H1 (cell line): ENCODE data around the gene PEX14. TPM values are rescaled to one million over a fixed set of nuclear protein-coding genes. Genes with fewer than 3 reads are reported as not detected.

Source experiments
- CTCF ChIA-PET: fragments of 300-600 bp; sonication (Branson Sonifier 250); formaldehyde crosslinking; loops from one replicate; lab custom pipeline; 2021; ENCODE audit not compliant: partially characterized antibody; lab: Charles Lee
- POLR2A ChIA-PET: fragments of 300-600 bp; sonication (Branson Sonifier 250); formaldehyde crosslinking; loops from one replicate; lab custom pipeline; 2021; ENCODE audit warnings: inconsistent platforms; ENCODE audit not compliant: partially characterized antibody; lab: Charles Lee
- DNase-seq, 2 experiments: peaks; one replicate each; pipeline versions ENCODE4 v3.0.0 to v3.0.0-alpha.2; 2010 to 2022; ENCODE audit warnings: low spot score in 2 of 2, low read depth in 1 of 2, mixed read lengths in 1 of 2
- FAIRE-seq: peaks from 2 replicates; lab custom pipeline; 2011; peaks lifted over from hg19 to GRCh38; lab: Jason Lieb, UNC
- H2AFZ ChIP-seq: 2 replicates; pipeline ENCODE4 v1.8.1; 2012; ENCODE audit warnings: low read length, inconsistent platforms
- H2AK5ac ChIP-seq: 2 replicates; pipeline ENCODE4 v1.6.1; 2013; ENCODE audit warnings: low read depth, low read length
- H2BK120ac ChIP-seq: replicated peaks from 2 replicates; pipeline ENCODE3; 2013; ENCODE audit warnings: low read depth, low read length, inconsistent platforms
- H2BK12ac ChIP-seq: 2 replicates; pipeline ENCODE4 v1.6.1; 2013; ENCODE audit warnings: low read depth, low read length
- H2BK15ac ChIP-seq: 2 replicates; pipeline ENCODE4 v1.6.1; 2013; ENCODE audit warnings: low read length
- H2BK20ac ChIP-seq: 2 replicates; pipeline ENCODE4 v1.6.1; 2013; ENCODE audit warnings: low read length
- H2BK5ac ChIP-seq: 2 replicates; pipeline ENCODE4 v1.6.1; 2013; ENCODE audit warnings: low read depth, low read length
- H3K14ac ChIP-seq: 2 replicates; pipeline ENCODE4 v1.6.1; 2013; ENCODE audit warnings: inconsistent platforms; ENCODE audit not compliant: insufficient read length
- H3K18ac ChIP-seq: 2 replicates; pipeline ENCODE4 v1.6.1; 2013; ENCODE audit warnings: low read length; ENCODE audit errors: extremely low read depth
- H3K23ac ChIP-seq: 2 replicates; pipeline ENCODE4 v1.6.1; 2013; ENCODE audit warnings: inconsistent platforms; ENCODE audit not compliant: insufficient read length
- H3K23me2 ChIP-seq: 2 replicates; pipeline ENCODE4 v1.6.1; 2013; ENCODE audit warnings: low read depth, low read length
- H3K27ac ChIP-seq: 2 replicates; pipeline ENCODE4 v1.6.1; 2011; ENCODE audit warnings: low read depth, low read length, inconsistent platforms
- H3K27me3 ChIP-seq, 4 experiments: replicated peaks in 1 of 4; 1 replicate in 1 of 4; 2 replicates in 3 of 4; pipeline versions ENCODE4 v1.6.1 to v1.8.1; 2011 to 2013; ENCODE audit warnings: low read length in 3 of 4, mild to moderate bottlenecking in 3 of 4, inconsistent platforms in 2 of 4, mixed read lengths in 2 of 4, moderate library complexity in 1 of 4; ENCODE audit not compliant: control insufficient read depth in 3 of 4, insufficient read depth in 3 of 4; ENCODE audit errors: extremely low read depth in 1 of 4
- H3K36me3 ChIP-seq, 4 experiments: 2 replicates each; pipeline versions ENCODE4 v1.6.1 to v1.8.1; 2011 to 2013; ENCODE audit warnings: mild to moderate bottlenecking in 4 of 4, low read length in 3 of 4, moderate library complexity in 2 of 4, control low read depth in 1 of 4, inconsistent platforms in 1 of 4; ENCODE audit not compliant: insufficient read depth in 4 of 4, control insufficient read depth in 2 of 4
- H3K4ac ChIP-seq: replicated peaks from 2 replicates; pipeline ENCODE3; 2013; ENCODE audit warnings: low read length, low read depth, mixed read lengths, inconsistent platforms; ENCODE audit not compliant: insufficient read length
- H3K4me1 ChIP-seq, 4 experiments: replicated peaks in 1 of 4; 1 replicate in 1 of 4; 2 replicates in 3 of 4; pipeline versions ENCODE4 v1.6.1 to v1.8.1; 2011 to 2013; ENCODE audit warnings: low read length in 3 of 4, inconsistent platforms in 2 of 4, mixed read lengths in 1 of 4; ENCODE audit not compliant: insufficient read depth in 4 of 4, control insufficient read depth in 3 of 4
- H3K4me2 ChIP-seq, 2 experiments: 2 replicates each; pipeline versions ENCODE4 v1.6.1 to v1.8.1; 2011 to 2013; ENCODE audit warnings: low read depth in 2 of 2, low read length in 2 of 2, control low read depth in 1 of 2, inconsistent platforms in 1 of 2, mild to moderate bottlenecking in 1 of 2; ENCODE audit not compliant: insufficient read depth in 1 of 2
- H3K4me3 ChIP-seq, 4 experiments: fragments of 200-600, 300-600 bp in 1 of 4; sonication (generic), shearing (Covaris generic), sonication (Bioruptor Twin) in 1 of 4; 2 replicates each; pipeline versions ENCODE4 v1.5.1 to v1.8.1; 2011 to 2016; ENCODE audit warnings: low read length in 4 of 4, low read depth in 3 of 4, control low read depth in 2 of 4, inconsistent platforms in 2 of 4, mild to moderate bottlenecking in 2 of 4, mixed read lengths in 1 of 4, moderate library complexity in 1 of 4; ENCODE audit not compliant: insufficient read depth in 2 of 4; ENCODE audit errors: extremely low read depth in 1 of 4
- H3K56ac ChIP-seq: replicated peaks from 2 replicates; pipeline ENCODE3; 2013; ENCODE audit warnings: low read depth, mild to moderate bottlenecking, mixed read lengths, low read length, inconsistent platforms; ENCODE audit not compliant: insufficient read length
- H3K79me1 ChIP-seq: 2 replicates; pipeline ENCODE4 v1.6.1; 2013; ENCODE audit warnings: low read depth, low read length, control low read depth
- H3K79me2 ChIP-seq, 2 experiments: 2 replicates each; pipeline versions ENCODE4 v1.6.1 to v1.8.1; 2012 to 2013; ENCODE audit warnings: low read length in 2 of 2, mild to moderate bottlenecking in 2 of 2, inconsistent platforms in 1 of 2; ENCODE audit not compliant: insufficient read depth in 2 of 2, control insufficient read depth in 1 of 2
- H3K9ac ChIP-seq, 4 experiments: replicated peaks in 1 of 4; 1 replicate in 1 of 4; 2 replicates in 3 of 4; pipeline versions ENCODE4 v1.6.1 to v1.8.1; 2011 to 2013; ENCODE audit warnings: low read depth in 3 of 4, low read length in 3 of 4, control low read depth in 2 of 4, mild to moderate bottlenecking in 2 of 4, moderate library complexity in 2 of 4, inconsistent platforms in 1 of 4; ENCODE audit errors: extremely low read depth in 1 of 4
- H3K9me3 ChIP-seq, 2 experiments: 2 replicates each; pipeline versions ENCODE4 v1.6.1 to v1.8.1; 2012 to 2013; ENCODE audit warnings: mild to moderate bottlenecking in 2 of 2, moderate library complexity in 2 of 2, control low read depth in 1 of 2, inconsistent platforms in 1 of 2, low read depth in 1 of 2, low read length in 1 of 2, mixed read lengths in 1 of 2; ENCODE audit not compliant: insufficient read depth in 2 of 2
- H4K20me1 ChIP-seq, 2 experiments: replicated peaks in 1 of 2; 2 replicates each; pipeline versions ENCODE3 to v1.8.1; 2011 to 2013; ENCODE audit warnings: inconsistent platforms in 2 of 2, low read length in 2 of 2, mild to moderate bottlenecking in 1 of 2; ENCODE audit not compliant: insufficient read depth in 2 of 2, control insufficient read depth in 1 of 2
- H4K5ac ChIP-seq: 2 replicates; pipeline ENCODE4 v1.6.1; 2013; ENCODE audit warnings: low read length, low read depth, mixed read lengths, inconsistent platforms; ENCODE audit not compliant: insufficient read length
- H4K8ac ChIP-seq: 2 replicates; pipeline ENCODE4 v1.8.0; 2013; ENCODE audit warnings: mild to moderate bottlenecking, moderate library complexity, low read length, inconsistent platforms; ENCODE audit not compliant: insufficient read depth; ENCODE audit errors: extremely low read depth
- H4K91ac ChIP-seq: replicated peaks from 2 replicates; pipeline ENCODE3; 2013; ENCODE audit warnings: low read length, mixed read lengths, inconsistent platforms; ENCODE audit not compliant: insufficient read length
- TBP ChIP-seq: IDR thresholded peaks from 2 replicates; pipeline ENCODE4 v1.6.1; 2011; ENCODE audit warnings: low read depth, low read length, improper control_type of control experiment
- TEAD4 ChIP-seq: IDR thresholded peaks from 2 replicates; pipeline ENCODE4 v1.6.1; 2012; ENCODE audit warnings: low read depth, low read length, inconsistent platforms, mixed read lengths
- WGBS, 2 experiments: shearing (Covaris generic) in 1 of 2; methylation state at CpG; one replicate each; pipeline versions ENCODE4 v1.1.6 to v1.1.7; 2013 to 2015; ENCODE audit warnings: low lambda C conversion rate in 2 of 2, mixed read lengths in 2 of 2, inconsistent platforms in 1 of 2, low coverage in 1 of 2, missing lambda C conversion rate in 1 of 2; ENCODE audit not compliant: insufficient replicate concordance in 2 of 2, insufficient coverage in 1 of 2, insufficient read length in 1 of 2; ENCODE audit errors: extremely low coverage in 1 of 2, missing lambda C conversion rate in 1 of 2; 5-methylcytosine and 5-hydroxymethylcytosine counted together
- polyA plus RNA-seq, 7 experiments: library from polyadenylated mRNA; depleted of rRNA in 3 of 7; stranded (reverse) in 5 of 7; unstranded in 2 of 7; fragments of >200 nt in 5 of 7; fragments of 200-250 nt in 2 of 7; gene quantifications; 1 replicate in 5 of 7; 2 replicates in 1 of 7; 4 replicates in 1 of 7; pipeline versions ENCODE4 v1.2.1 to v1.2.3, GENCODE V29; 2011 to 2013; ENCODE audit warnings: missing spikeins in 2 of 7, mixed read lengths in 2 of 7
- total RNA-seq: library from RNA; stranded (reverse); fragmentation: NEBNext Ultra II Directional; extraction: Animal tissue kit (Norgen Biotek cat#: 25700); gene quantifications from 2 replicates; pipeline ENCODE4 v1.2.1, GENCODE V29; 2021

The PEX14 gene
- total and polyA plus RNA-seq, 2 of the 8 experiments (the other 6 are each of a cell fraction or from before 2014, with no cell fraction given), result 13.0 to 19.8 TPM

DNA sequence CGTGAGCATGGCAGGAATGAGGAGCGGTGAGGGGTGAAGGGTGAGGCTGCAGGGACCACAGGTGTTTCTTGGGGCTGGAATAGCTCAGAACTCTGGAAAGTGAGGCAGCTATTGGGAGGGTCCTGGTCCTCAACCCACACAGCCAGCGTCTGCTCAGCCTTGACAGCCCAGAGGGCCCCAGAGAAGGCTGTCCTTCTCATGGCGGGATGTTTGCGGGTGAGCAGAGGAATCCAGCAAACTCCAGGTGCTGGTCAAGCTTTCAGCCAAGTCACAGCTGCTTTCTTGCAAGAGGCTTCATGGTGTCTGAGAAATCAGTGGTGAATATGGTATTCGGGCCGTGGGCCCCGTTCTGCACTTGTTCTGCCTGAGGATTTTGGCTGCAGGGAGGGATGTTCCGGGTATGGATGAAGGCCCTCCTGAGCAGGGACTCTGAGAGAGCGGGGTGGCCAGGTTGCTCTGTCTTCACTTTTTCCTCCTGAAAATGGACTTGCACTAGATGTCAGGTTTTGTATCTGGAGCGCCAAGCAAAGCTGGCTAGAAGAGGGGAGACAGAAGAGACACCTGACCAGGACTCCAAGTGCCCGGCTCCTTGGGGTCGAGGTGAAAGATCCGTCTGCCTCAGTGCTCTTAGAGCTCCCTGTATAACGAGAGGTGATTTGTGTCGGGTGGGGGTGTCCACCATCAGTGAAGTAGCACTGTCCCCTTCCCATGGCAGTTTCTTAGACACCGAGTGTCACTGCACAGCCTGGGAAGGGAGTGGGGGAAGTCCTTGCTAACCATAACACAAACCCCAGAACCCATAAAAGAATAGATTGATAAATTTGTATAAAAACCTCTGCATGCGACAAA, 139.9 kb downstream of the PEX14 start:
- TF ChIP-seq TEAD4 (no peak), TBP (no peak)
- ChIA-PET CTCF (interaction anchor here (0.8 to 2.5 kb wide), 7 partner anchors 11 to 295 kb away, joined by 3 to 8 read pairs (median 3); no protein-coding TSS in a partner anchor), POLR2A (no interaction called here)
- H3K56ac ChIP-seq, result no peak overlapping the region
- H3K27me3 ChIP-seq, result no peaks in the 10 kb centered on the region
- DNase-seq (no peak), FAIRE-seq (no peak)
- no peaks in the 10 kb centered on the region for H3K79me2 ChIP-seq
- no peak overlapping the region for H3K4ac ChIP-seq
- no peak overlapping the region for H3K4me3 ChIP-seq
- no peak overlapping the region; the same call in 1 of the 2 replicates for H3K18ac ChIP-seq
- H3K14ac ChIP-seq, result no peak overlapping the region
- H3K23ac ChIP-seq, result no peak overlapping the region
- H3K9ac ChIP-seq, result no peak overlapping the region
- H4K91ac ChIP-seq, result no peak overlapping the region
- no peak overlapping the region for H4K5ac ChIP-seq
- no peaks in the 10 kb centered on the region for H3K23me2 ChIP-seq
- no peaks in the 10 kb centered on the region for H3K9me3 ChIP-seq
- H2BK120ac ChIP-seq, result no peak overlapping the region
- H3K4me1 ChIP-seq, result peaks cover 0 to 11% (median 3%) of the 10 kb centered on the region in 4 experiments; a peak in 3 of 7 replicates
- H3K4me2 ChIP-seq, result no peak overlapping the region
- H3K36me3 ChIP-seq, result no peaks in the 10 kb centered on the region
- no peak overlapping the region for H2BK12ac ChIP-seq
- no peak overlapping the region for H2AK5ac ChIP-seq
- WGBS, 2 experiments, result 91% methylated on average over 18 of the region's 18 CpGs; no CpG with 5 or more reads in 1 of the 2 experiments
- H2BK15ac ChIP-seq, result no peak overlapping the region
- no peak overlapping the region for H4K8ac ChIP-seq
- no peak overlapping the region for H3K27ac ChIP-seq
- H3K79me1 ChIP-seq, result peaks cover 9% of the 10 kb centered on the region
- H4K20me1 ChIP-seq, result no peaks in the 10 kb centered on the region
- H2BK5ac ChIP-seq, result no peak overlapping the region
- H2AFZ ChIP-seq, result no peak overlapping the region
- H2BK20ac ChIP-seq, result no peak overlapping the region
